GM23338 (cell line): ENCODE data around the gene DISP3. TPM values are rescaled to one million over a fixed set of nuclear protein-coding genes. Genes with fewer than 3 reads are reported as not detected.

Experiments used
- ATAC-seq: fragments of 200-7000 bp; cut with Tn5 transposase; 3 replicates; pipeline ENCODE4 v1.9.1; 2020
- DNase-seq: peaks from one replicate; pipeline ENCODE4 v3.0.0-alpha.2; 2015; ENCODE audit warnings: low spot score
- H2AFZ ChIP-seq: fragments of 200-600 bp; sonication (generic); 2 replicates; pipeline ENCODE4 v1.8.0; 2016; ENCODE audit warnings: antibody characterized with exemption, mild to moderate bottlenecking, moderate library complexity
- H3F3A ChIP-seq: fragments of 200-600 bp; sonication (generic); replicated peaks from 2 replicates; pipeline ENCODE4 v1.8.0; 2017; ENCODE audit warnings: antibody characterized with exemption, mixed run types, low read depth
- H3K27ac ChIP-seq: fragments of 200-600 bp; sonication (generic); 2 replicates; pipeline ENCODE4 v1.6.1; 2016; ENCODE audit warnings: low read depth
- H3K27me3 ChIP-seq: fragments of 200-600 bp; sonication (generic); 2 replicates; pipeline ENCODE4 v1.8.0; 2016; ENCODE audit warnings: mild to moderate bottlenecking, mixed run types, moderate library complexity; ENCODE audit not compliant: insufficient read depth
- H3K36me3 ChIP-seq: fragments of 200-600 bp; sonication (generic); 2 replicates; pipeline ENCODE4 v1.8.0; 2016; ENCODE audit warnings: mild to moderate bottlenecking; ENCODE audit not compliant: insufficient read depth
- H3K4me1 ChIP-seq: fragments of 200-600 bp; sonication (generic); 2 replicates; pipeline ENCODE4 v1.8.0; 2016; ENCODE audit warnings: mild to moderate bottlenecking, moderate library complexity; ENCODE audit not compliant: insufficient read depth
- H3K4me2 ChIP-seq: fragments of 200-600 bp; sonication (generic); 2 replicates; pipeline ENCODE4 v1.7.1; 2017; ENCODE audit warnings: mixed run types
- H3K4me3 ChIP-seq: fragments of 200-600 bp; sonication (generic); 2 replicates; pipeline ENCODE4 v1.6.1; 2016; ENCODE audit warnings: mixed run types
- H3K79me2 ChIP-seq: fragments of 200-600 bp; sonication (generic); replicated peaks from 2 replicates; pipeline ENCODE4 v1.8.0; 2017; ENCODE audit warnings: mild to moderate bottlenecking; ENCODE audit not compliant: insufficient read depth
- H3K9me2 ChIP-seq: fragments of 200-600 bp; sonication (generic); 2 replicates; pipeline ENCODE4 v1.8.0; 2017; ENCODE audit not compliant: insufficient read depth
- H4K20me1 ChIP-seq: fragments of 200-600 bp; sonication (generic); replicated peaks from 2 replicates; pipeline ENCODE4 v1.8.0; 2017; ENCODE audit warnings: mild to moderate bottlenecking; ENCODE audit not compliant: insufficient read depth
- H3K27ac Mint-ChIP-seq: 2 replicates; pipeline ENCODE4 v1.8.0; 2020; ENCODE audit warnings: inconsistent platforms, mild to moderate bottlenecking, moderate library complexity, mixed read lengths
- H3K27me3 Mint-ChIP-seq: 3 replicates; pipeline ENCODE4 v1.8.0; 2022; ENCODE audit warnings: low read depth, mild to moderate bottlenecking, moderate library complexity, mixed read lengths, inconsistent platforms; ENCODE audit not compliant: insufficient read depth, poor library complexity
- H3K36me3 Mint-ChIP-seq: 3 replicates; pipeline ENCODE4 v1.8.0; 2021; ENCODE audit warnings: low read depth, mild to moderate bottlenecking, inconsistent platforms, moderate library complexity, mixed read lengths
- H3K4me1 Mint-ChIP-seq: 3 replicates; pipeline ENCODE4 v1.8.0; 2020; ENCODE audit warnings: mild to moderate bottlenecking, inconsistent platforms, mixed read lengths
- H3K4me3 Mint-ChIP-seq: 3 replicates; pipeline ENCODE4 v1.8.0; 2021; ENCODE audit warnings: moderate library complexity, mild to moderate bottlenecking, inconsistent platforms, mixed read lengths
- H3K9me3 Mint-ChIP-seq: 3 replicates; pipeline ENCODE4 v1.8.0; 2020; ENCODE audit warnings: moderate library complexity, mild to moderate bottlenecking, inconsistent platforms, mixed read lengths
- CREB1 ChIP-seq: fragments of 250-450 bp; sonication (Bioruptor Pico); IDR thresholded peaks from 2 replicates; pipeline ENCODE4 v1.5.0; 2020; ENCODE audit warnings: low read depth, mild to moderate bottlenecking, moderate library complexity
- CTCF ChIP-seq, 2 experiments: fragments of 200-600 bp in 1 of 2; sonication (generic) in 1 of 2; conservative IDR thresholded peaks; 2 replicates each; pipeline versions ENCODE4 v1.5.1 to v1.6.1; 2016 to 2017; ENCODE audit warnings: antibody characterized with exemption in 2 of 2, low read depth in 2 of 2, mild to moderate bottlenecking in 2 of 2, moderate library complexity in 1 of 2
- ETS1 ChIP-seq: IDR thresholded peaks from 2 replicates; pipeline ENCODE4 v1.6.1; 2016; ENCODE audit warnings: antibody characterized with exemption
- EZH2 ChIP-seq: fragments of 200-600 bp; sonication (generic); IDR thresholded peaks from one replicate; pipeline ENCODE4 v1.8.0; 2017; ENCODE audit warnings: antibody characterized with exemption, mild to moderate bottlenecking, low read depth; ENCODE audit not compliant: unreplicated experiment
- EZH2phosphoT487 ChIP-seq: fragments of 200-600 bp; sonication (generic); IDR thresholded peaks from one replicate; pipeline ENCODE4 v1.8.1; 2018; ENCODE audit warnings: antibody characterized with exemption; ENCODE audit not compliant: unreplicated experiment
- JUNB ChIP-seq: IDR thresholded peaks from one replicate; pipeline ENCODE4 v1.6.1; 2016; ENCODE audit warnings: antibody characterized with exemption; ENCODE audit not compliant: unreplicated experiment
- ZNF114 ChIP-seq: fragments of 250-450 bp; sonication (Bioruptor Pico); IDR thresholded peaks from 2 replicates; pipeline ENCODE4 v1.5.0; 2020; ENCODE audit warnings: mild to moderate bottlenecking, moderate library complexity
- ZNF331 ChIP-seq: fragments of 250-450 bp; sonication (Bioruptor Pico); IDR thresholded peaks from 2 replicates; pipeline ENCODE4 v1.5.0; 2020; ENCODE audit warnings: low read depth, mild to moderate bottlenecking, moderate library complexity
- polyA plus RNA-seq: library from polyadenylated mRNA; unstranded; fragments of >200 nt; fragmentation: Nextera tagmentation; extraction: Ambion mirVana; gene quantifications from 2 replicates; pipeline ENCODE4 v1.2.1, GENCODE V29; 2016
- total RNA-seq: library from RNA; depleted of rRNA; stranded (reverse); fragments of >200 nt; shearing (Covaris generic); gene quantifications from 2 replicates; pipeline ENCODE4 v1.2.3, GENCODE V29; 2014
- TF ChIP-seq, protein P1 (sequence below): IDR thresholded peaks from one replicate; pipeline ENCODE4 v1.6.1; 2018; ENCODE audit warnings: antibody characterized with exemption; ENCODE audit not compliant: unreplicated experiment

The DISP3 gene
- total and polyA plus RNA-seq, 2 experiments from 2014 or later, result 3.2 to 11.1 TPM

DNA sequence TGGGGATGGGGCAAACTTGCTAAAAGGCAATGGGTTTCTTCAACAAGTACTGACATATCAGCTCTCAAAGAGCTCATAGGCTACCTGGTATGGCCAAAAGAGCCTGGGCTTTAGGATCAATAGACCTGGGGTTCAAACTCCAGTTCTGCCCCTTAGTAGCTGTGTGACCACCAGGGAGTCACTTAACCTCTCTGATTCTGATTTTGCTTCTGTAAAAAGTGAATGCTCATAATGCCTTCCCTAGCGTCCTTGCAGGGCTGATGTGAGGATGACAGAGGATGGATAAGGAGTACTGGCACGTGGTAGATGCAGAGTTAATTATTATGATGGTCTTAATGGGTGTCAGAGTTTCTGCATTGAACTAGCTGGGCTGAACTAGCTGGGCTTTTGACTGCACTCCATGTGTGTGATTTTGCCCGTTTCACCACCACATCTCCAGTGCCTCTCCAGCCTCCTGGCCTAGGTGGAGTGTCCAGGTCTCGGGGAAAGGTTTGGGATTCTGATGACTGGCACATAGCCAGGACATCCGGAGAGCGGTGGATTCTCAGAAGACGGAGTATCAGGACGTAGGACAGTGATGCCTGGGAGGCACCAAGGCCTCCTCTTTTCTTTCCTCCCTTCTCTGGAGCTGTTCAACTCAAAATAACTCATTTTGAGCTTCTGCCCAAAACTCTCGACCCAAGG, 15.2 kb downstream of the DISP3 start:
- no peaks in the 10 kb centered on the region for H3F3A ChIP-seq
- Mint-ChIP-seq H3K36me3 (peaks cover 15% of the 10 kb centered on the region), H3K27ac (no peak overlapping the region), H3K4me3 (no peak overlapping the region), H3K4me1 (peaks cover 31% of the 10 kb centered on the region), H3K27me3 (peaks cover 8% of the 10 kb centered on the region), H3K9me3 (peaks cover 15% of the 10 kb centered on the region)
- H3K4me2 ChIP-seq, result no peak overlapping the region
- DNase-seq, result no peak
- H4K20me1 ChIP-seq, result no peaks in the 10 kb centered on the region; the same call in 1 of the 2 replicates
- peaks cover 19% of the 10 kb centered on the region for H3K4me1 ChIP-seq
- no peaks in the 10 kb centered on the region for H3K79me2 ChIP-seq
- H2AFZ ChIP-seq, result no peak overlapping the region
- no peak overlapping the region for H3K27ac ChIP-seq
- no peaks in the 10 kb centered on the region for H3K36me3 ChIP-seq
- no peaks in the 10 kb centered on the region for H3K9me2 ChIP-seq
- H3K4me3 ChIP-seq, result no peak overlapping the region
- no peak for TF ChIP-seq EZH2
- TF ChIP-seq ZNF114 (CRISPR knock-in tag), result no peak
- TF ChIP-seq, protein P1, sequence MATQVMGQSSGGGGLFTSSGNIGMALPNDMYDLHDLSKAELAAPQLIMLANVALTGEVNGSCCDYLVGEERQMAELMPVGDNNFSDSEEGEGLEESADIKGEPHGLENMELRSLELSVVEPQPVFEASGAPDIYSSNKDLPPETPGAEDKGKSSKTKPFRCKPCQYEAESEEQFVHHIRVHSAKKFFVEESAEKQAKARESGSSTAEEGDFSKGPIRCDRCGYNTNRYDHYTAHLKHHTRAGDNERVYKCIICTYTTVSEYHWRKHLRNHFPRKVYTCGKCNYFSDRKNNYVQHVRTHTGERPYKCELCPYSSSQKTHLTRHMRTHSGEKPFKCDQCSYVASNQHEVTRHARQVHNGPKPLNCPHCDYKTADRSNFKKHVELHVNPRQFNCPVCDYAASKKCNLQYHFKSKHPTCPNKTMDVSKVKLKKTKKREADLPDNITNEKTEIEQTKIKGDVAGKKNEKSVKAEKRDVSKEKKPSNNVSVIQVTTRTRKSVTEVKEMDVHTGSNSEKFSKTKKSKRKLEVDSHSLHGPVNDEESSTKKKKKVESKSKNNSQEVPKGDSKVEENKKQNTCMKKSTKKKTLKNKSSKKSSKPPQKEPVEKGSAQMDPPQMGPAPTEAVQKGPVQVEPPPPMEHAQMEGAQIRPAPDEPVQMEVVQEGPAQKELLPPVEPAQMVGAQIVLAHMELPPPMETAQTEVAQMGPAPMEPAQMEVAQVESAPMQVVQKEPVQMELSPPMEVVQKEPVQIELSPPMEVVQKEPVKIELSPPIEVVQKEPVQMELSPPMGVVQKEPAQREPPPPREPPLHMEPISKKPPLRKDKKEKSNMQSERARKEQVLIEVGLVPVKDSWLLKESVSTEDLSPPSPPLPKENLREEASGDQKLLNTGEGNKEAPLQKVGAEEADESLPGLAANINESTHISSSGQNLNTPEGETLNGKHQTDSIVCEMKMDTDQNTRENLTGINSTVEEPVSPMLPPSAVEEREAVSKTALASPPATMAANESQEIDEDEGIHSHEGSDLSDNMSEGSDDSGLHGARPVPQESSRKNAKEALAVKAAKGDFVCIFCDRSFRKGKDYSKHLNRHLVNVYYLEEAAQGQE, result no peak
- no peak for TF ChIP-seq CREB1 (CRISPR knock-in tag)
- no peak for ATAC-seq
- no peaks in the 10 kb centered on the region for H3K27me3 ChIP-seq

GRCh38 chr1:11494771-11495170, 15.8 kb downstream of the DISP3 start:
- Mint-ChIP-seq H3K9me3 (peaks cover 15% of the 10 kb centered on the region), H3K27me3 (peaks cover 5% of the 10 kb centered on the region), H3K4me1 (peaks cover 33% of the 10 kb centered on the region), H3K27ac (no peak overlapping the region), H3K36me3 (peaks cover 15% of the 10 kb centered on the region), H3K4me3 (no peak overlapping the region)
- no peak overlapping the region for H3K4me2 ChIP-seq
- H2AFZ ChIP-seq, result no peak overlapping the region
- no peak overlapping the region for H3K27ac ChIP-seq
- H3K4me3 ChIP-seq, result no peak overlapping the region
- H3K36me3 ChIP-seq, result no peaks in the 10 kb centered on the region
- no peaks in the 10 kb centered on the region for H3F3A ChIP-seq
- H3K27me3 ChIP-seq, result no peaks in the 10 kb centered on the region
- H4K20me1 ChIP-seq, result no peaks in the 10 kb centered on the region; the same call in 1 of the 2 replicates
- DNase-seq (no peak), ATAC-seq (no peak)
- no peaks in the 10 kb centered on the region for H3K79me2 ChIP-seq
- no peaks in the 10 kb centered on the region for H3K9me2 ChIP-seq
- peaks cover 25% of the 10 kb centered on the region for H3K4me1 ChIP-seq
- no peak for TF ChIP-seq ZNF331 (CRISPR knock-in tag)
- TF ChIP-seq CTCF (conservative IDR thresholded peaks at IDR 0.05; ENCODE audit: low read depth in 2 of 2), result no peak
- no peak for TF ChIP-seq JUNB
- TF ChIP-seq ZNF114 (CRISPR knock-in tag), result no peak
- no peak for TF ChIP-seq CREB1 (CRISPR knock-in tag)
- no peak for TF ChIP-seq EZH2phosphoT487
- TF ChIP-seq ETS1, result no peak
- TF ChIP-seq, protein P1, result no peak
- no peak for TF ChIP-seq EZH2
